ENCODE measurements around the gene SRP68.
A peak's percentile ranks its signal among the peaks of the same experiment; 100 is the strongest.
"Not testable (repeated sequence)": the region's sequence is repeated elsewhere in the genome, so short reads cannot be mapped to it uniquely, and the experiment has no call there.

The SRP68 gene

DNA sequence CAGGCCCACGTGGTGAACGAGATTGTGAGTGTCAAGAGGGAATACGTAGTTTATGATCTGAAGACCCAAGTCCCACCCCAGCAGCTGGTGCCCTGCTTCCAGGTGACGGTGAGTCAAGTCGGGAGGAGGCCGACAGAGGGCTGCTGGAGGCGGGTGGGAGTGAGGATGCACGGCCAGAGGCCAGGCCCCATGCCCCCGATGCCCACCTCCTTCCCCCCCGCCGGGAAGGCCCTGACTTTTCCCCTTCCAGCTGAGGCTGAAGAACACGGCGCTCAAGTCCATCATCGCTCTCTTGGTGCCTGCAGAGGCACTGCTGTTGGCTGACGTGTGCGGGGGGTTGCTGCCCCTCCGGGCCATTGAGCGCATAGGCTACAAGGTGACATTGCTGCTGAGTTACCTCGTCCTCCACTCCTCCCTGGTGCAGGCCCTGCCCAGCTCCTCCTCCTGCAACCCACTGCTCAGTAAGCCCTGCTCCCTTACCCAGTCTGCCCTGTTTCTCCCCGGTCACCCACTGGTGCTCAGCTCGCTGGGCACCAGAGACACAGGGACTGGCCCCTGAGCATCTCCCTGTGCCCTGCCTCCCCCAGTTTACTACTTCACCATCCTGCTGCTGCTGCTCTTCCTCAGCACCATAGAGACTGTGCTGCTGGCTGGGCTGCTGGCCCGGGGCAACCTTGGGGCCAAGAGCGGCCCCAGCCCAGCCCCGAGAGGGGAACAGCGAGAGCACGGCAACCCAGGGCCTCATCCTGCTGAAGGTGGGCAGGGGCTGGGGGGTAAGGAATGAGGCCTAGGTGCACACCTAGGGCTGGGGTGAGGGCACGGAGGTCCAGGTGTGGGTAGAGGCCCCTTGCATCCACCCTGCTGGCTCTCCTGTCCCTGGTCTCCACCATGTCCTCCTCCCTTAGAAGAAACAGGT, 9.2 kb upstream of the SRP68 start:
- CTCF ChIA-PET = interaction anchor here (1.0 to 1.8 kb wide), 2 partner anchors 198 kb away, joined by 4 to 5 read pairs; no protein-coding TSS in a partner anchor
- POLR2A ChIA-PET (ENCODE audit: low non-redundant PET) = no interaction called here

DNA sequence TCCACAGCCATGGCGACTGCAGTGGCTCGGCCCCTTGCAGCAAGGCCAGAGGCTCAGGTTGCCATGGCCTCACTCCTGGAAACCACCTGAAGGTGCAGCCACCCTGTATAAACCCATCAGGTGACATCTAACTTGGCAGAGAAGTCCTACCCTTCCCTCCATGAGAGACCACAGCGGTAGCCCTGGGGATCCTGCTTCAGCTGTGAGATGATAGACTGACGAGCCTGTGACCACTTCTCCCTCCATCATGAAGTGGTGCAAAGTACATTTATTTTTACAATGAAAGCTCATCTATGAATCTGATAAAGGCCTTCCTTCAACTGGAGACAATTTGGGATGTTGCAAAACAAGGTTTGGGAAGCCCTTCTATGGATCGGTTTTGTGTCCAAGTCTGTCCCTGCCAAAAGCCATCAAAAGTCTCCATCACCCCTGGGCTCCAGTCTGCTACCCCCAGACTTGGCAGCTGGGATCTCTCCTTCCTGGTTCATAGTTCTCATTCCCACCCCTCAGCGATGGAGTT, 8.5 kb upstream of the SRP68 start:
- CTCF ChIA-PET = interaction anchor here (0.7 to 1.8 kb wide), 2 partner anchors 80 to 198 kb away, joined by 4 to 5 read pairs; partner anchors contain the start of gene CDK3
- no peak for DNase-seq (ENCODE audit: low spot score)
- TF ChIP-seq, protein P1, sequence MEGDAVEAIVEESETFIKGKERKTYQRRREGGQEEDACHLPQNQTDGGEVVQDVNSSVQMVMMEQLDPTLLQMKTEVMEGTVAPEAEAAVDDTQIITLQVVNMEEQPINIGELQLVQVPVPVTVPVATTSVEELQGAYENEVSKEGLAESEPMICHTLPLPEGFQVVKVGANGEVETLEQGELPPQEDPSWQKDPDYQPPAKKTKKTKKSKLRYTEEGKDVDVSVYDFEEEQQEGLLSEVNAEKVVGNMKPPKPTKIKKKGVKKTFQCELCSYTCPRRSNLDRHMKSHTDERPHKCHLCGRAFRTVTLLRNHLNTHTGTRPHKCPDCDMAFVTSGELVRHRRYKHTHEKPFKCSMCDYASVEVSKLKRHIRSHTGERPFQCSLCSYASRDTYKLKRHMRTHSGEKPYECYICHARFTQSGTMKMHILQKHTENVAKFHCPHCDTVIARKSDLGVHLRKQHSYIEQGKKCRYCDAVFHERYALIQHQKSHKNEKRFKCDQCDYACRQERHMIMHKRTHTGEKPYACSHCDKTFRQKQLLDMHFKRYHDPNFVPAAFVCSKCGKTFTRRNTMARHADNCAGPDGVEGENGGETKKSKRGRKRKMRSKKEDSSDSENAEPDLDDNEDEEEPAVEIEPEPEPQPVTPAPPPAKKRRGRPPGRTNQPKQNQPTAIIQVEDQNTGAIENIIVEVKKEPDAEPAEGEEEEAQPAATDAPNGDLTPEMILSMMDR (conservative IDR thresholded peaks at IDR 0.05; ENCODE audit: low read depth) = no peak
- POLR2A ChIA-PET (ENCODE audit: low non-redundant PET) = interaction anchor here (1.0 kb wide), 1 partner anchor 184 kb away, joined by 3 read pairs; no protein-coding TSS in a partner anchor
- H3K27ac ChIP-seq = no peak overlapping the region

More for the DNA sequence above, 9.2 kb upstream of the SRP68 start:
- H3K27ac ChIP-seq = peak overlapping the region; percentile 34
- no peak for DNase-seq (ENCODE audit: low spot score)
- TF ChIP-seq, protein P1 (conservative IDR thresholded peaks at IDR 0.05; ENCODE audit: low read depth) = no peak

DNA sequence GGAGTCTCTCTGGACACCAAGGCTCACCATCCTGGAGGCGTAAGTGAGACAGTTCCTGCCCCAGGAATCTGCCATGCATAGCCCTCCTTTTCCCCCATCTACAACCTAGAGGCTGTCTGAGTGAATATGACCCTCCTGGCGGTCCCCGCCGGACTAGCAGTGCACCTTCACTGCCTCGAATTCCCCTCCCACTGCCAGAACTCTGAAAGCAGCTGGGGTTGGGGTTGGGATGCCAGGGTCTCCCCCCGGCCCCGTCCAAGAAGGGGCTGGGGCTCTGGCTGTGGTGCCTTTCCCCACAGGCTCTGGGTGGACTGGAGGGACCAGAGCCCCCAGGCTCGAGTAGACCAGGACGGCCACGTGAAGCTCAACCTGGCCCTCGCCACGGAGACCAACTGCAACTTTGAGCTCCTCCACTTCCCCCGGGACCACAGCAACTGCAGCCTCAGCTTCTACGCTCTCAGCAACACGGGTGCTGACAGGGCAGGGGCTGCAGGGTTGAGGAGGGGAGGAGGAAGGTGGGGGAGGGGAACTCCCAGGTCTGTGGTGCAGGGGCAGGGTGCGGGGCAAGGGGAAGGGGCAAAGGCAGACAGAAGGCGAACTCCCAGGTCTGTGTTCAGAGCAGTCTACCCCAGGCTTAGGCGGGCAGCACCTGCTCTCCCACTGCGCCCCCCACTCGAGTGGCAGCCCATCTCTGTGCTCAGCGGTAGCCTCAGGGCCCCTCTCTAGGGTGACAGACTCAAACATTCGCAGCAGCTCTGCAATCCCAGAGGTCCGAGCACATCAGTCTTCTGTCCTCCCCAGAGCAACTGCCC, 7.8 kb upstream of the SRP68 start:
- ChIA-PET POLR2A (ENCODE audit: low non-redundant PET) (interaction anchor here (1.0 kb wide), 1 partner anchor 185 kb away, joined by 3 read pairs; no protein-coding TSS in a partner anchor), CTCF (interaction anchor here (0.6 to 1.8 kb wide), 3 partner anchors 78 to 199 kb away, joined by 3 to 5 read pairs (median 4); partner anchors contain the start of gene CDK3)
- H3K27ac ChIP-seq = no peak overlapping the region
- TF ChIP-seq, protein P1 (conservative IDR thresholded peaks at IDR 0.05; ENCODE audit: low read depth) = no peak
- DNase-seq (ENCODE audit: low spot score) = no peak

DNA sequence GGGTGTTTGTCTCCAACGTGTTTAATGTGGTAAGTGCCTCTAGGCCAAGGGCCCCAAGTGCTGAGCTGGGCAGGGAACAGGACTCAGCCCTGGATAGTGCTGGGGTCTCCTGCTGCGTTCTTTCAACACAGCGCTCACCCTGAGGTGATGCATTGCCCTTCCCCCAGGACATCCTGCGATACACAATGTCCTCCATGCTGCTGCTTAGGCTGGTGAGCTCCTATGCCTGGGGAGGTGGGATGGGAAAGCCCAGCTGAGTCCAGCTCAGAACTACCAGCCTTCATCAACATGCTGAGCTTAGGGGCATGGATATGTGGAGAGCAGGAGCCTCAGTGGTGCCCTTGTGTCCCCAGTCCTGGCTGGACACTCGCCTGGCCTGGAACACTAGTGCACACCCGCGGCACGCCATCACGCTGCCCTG, 7.2 kb upstream of the SRP68 start:
- POLR2A ChIA-PET (ENCODE audit: low non-redundant PET) = interaction anchor here (1.0 kb wide), 1 partner anchor 185 kb away, joined by 3 read pairs; no protein-coding TSS in a partner anchor
- DNase-seq (ENCODE audit: low spot score) = no peak
- H3K27ac ChIP-seq = no peak overlapping the region
- CTCF ChIA-PET = interaction anchor here (1.8 kb wide), 1 partner anchor 200 kb away, joined by 5 read pairs; no protein-coding TSS in a partner anchor
- TF ChIP-seq, protein P1 (conservative IDR thresholded peaks at IDR 0.05; ENCODE audit: low read depth) = no peak

DNA sequence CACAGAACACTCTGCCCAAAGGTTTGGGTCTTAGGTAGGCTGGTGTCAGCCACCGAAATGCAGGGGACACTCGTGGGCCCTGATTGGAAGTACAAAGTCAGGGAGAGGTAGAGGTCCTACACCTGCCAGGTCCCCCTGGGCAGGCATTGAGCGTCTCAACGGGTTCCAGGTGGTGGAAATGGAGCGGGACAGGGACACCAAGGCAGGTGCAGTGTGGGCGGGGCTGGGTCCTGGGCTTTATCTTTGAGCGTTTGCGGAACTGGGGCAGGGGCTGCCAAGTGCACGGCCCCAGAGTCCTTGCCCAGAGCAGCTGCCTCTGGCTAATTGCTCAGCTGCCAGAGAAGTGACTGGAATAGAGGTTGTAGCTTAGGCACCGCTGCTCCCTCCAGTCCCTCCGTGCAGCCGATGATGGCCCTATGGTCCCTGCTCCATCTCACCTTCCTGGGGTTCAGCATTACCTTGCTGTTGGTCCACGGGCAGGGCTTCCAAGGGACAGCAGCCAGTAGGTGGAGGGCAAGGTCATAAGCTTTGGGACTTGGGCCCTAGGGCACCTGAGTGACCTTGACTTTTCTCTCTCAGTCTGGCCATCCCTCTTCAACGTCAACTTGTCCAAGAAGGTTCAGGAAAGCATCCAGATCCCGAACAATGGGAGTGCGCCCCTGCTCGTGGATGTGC, 6.7 kb upstream of the SRP68 start, which contains the start of gene ZACN:
Gene ZACN (plus strand): TSS at position 323 of the 675 bp plus-strand sequence. CDS start 83 bp downstream, at position 406.
- ChIA-PET CTCF (no interaction called here), POLR2A (ENCODE audit: low non-redundant PET) (no interaction called here)
- no peak within 1 kb of the TSS for H3K27ac ChIP-seq
- DNase-seq (ENCODE audit: low spot score) = no peak
- TF ChIP-seq, protein P1 (conservative IDR thresholded peaks at IDR 0.05; ENCODE audit: low read depth) = no peak

DNA sequence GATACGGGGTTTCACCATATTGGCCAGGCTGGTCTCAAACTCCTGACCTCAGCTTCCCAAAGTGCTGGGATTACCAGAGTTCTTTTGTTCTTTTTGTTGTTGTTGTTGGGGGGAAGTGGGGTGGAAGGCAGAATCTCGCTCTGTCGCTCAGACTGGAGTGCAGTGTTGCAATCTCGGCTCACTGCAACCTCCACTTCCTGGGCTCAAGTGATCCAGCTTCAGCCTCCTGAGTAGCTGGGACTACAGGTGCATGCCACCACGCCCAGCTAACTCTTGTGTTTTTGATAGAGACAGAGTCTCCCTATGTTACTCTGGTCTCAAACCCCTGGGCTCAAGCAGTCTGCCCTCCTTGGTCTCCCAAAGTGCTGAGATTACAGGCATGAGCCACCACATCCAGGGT, 6.1 kb upstream of the SRP68 start:
- H3K27ac ChIP-seq; DNase-seq (ENCODE audit: low spot score); CTCF ChIA-PET: not testable (repeated sequence)
- POLR2A ChIA-PET (ENCODE audit: low non-redundant PET) = interaction anchor here (0.6 to 0.7 kb wide), 2 partner anchors 62 to 189 kb away, joined by 5 read pairs; no protein-coding TSS in a partner anchor
